Activated CD8-positive, alpha-beta memory T cell treated with anti-CD3 and anti-CD28 coated beads, Interleukin-2, amount 10 ng/mL, durations not matched to agents 7 days and 5 days (primary cell): ENCODE measurements around the gene MDN1. TPM values are rescaled to one million over a fixed set of nuclear protein-coding genes. Genes with fewer than 3 reads are reported as not detected.
"Not testable (repeated sequence)": the region's sequence is repeated elsewhere in the genome, so short reads cannot be mapped to it uniquely, and the experiment has no call there.

Experiments
- ATAC-seq: fragments of 150-1000 bp; cut with Tn5 transposase; one replicate; pipeline ENCODE4 v1.10.0; 2021; ENCODE audit warnings: moderate library complexity
- CTCF ChIA-PET: fragments of 350-600 bp; sonication (Branson Sonifier 250); formaldehyde crosslinking; loops from one replicate; lab custom pipeline; 2021; ENCODE audit warnings: antibody characterized with exemption; lab: Charles Lee
- DNase-seq: peaks from one replicate; pipeline ENCODE4 v3.0.0-alpha.2; 2020
- H3K27ac Mint-ChIP-seq: one replicate; pipeline ENCODE4 v1.8.0; 2021; ENCODE audit warnings: mild to moderate bottlenecking, mixed read lengths
- H3K27me3 Mint-ChIP-seq: one replicate; pipeline ENCODE4 v1.8.0; 2021; ENCODE audit warnings: mixed read lengths
- H3K36me3 Mint-ChIP-seq: one replicate; pipeline ENCODE4 v1.8.0; 2021; ENCODE audit warnings: mild to moderate bottlenecking, mixed read lengths
- H3K4me1 Mint-ChIP-seq: one replicate; pipeline ENCODE4 v1.8.0; 2021; ENCODE audit warnings: mixed read lengths
- H3K4me3 Mint-ChIP-seq: one replicate; pipeline ENCODE4 v1.8.0; 2021; ENCODE audit warnings: mild to moderate bottlenecking, moderate library complexity, mixed read lengths
- H3K9me3 Mint-ChIP-seq: one replicate; pipeline ENCODE4 v1.8.0; 2022; ENCODE audit warnings: low read depth, mixed read lengths
- total RNA-seq, 2 experiments: library from RNA; stranded (reverse); gene quantifications; one replicate each; pipeline ENCODE4 v1.2.3, GENCODE V29; 2021

The MDN1 gene
- total RNA-seq, 2 experiments from 2014 or later: 54.7 to 56.2 TPM

GRCh38 chr6:89731924-89732567 is 87.5 kb downstream of the MDN1 start:
- H3K9me3 Mint-ChIP-seq: no peaks in the 10 kb centered on the region
- no peaks in the 10 kb centered on the region for H3K4me1 Mint-ChIP-seq
- H3K4me3 Mint-ChIP-seq: no peak overlapping the region
- no peak for ATAC-seq
- H3K27me3 Mint-ChIP-seq: no peaks in the 10 kb centered on the region
- CTCF ChIA-PET: interaction anchor here (1.6 kb wide), 1 partner anchor 61 kb away, joined by 3 read pairs; no protein-coding TSS in a partner anchor
- DNase-seq: no peak
- peaks cover 47% of the 10 kb centered on the region for H3K36me3 Mint-ChIP-seq
- no peak overlapping the region for H3K27ac Mint-ChIP-seq

DNA sequence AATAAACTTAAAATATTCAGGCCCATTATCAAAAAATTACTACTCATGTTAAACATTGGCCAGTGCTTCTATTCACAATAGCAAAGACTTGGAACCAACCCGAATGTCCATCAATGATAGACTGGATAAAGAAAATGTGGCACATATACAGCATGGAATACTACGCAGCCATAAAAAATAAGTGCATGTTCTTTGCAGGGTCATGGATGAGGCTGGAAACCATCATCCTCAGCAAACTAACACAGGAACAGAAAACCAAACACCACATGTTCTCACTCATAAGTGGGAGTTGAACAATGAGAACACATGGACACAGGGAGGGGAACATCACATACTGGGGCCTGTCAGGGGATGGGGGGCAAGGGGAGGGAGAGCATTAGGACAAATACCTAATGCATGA is 88.3 kb downstream of the MDN1 start:
- DNase-seq, H3K4me1 Mint-ChIP-seq, H3K9me3 Mint-ChIP-seq, ATAC-seq, H3K4me3 Mint-ChIP-seq, H3K27me3 Mint-ChIP-seq, H3K27ac Mint-ChIP-seq: not testable (repeated sequence)
- peaks cover 49% of the 10 kb centered on the region for H3K36me3 Mint-ChIP-seq
- CTCF ChIA-PET: interaction anchor here (1.6 kb wide), 1 partner anchor 62 kb away, joined by 3 read pairs; no protein-coding TSS in a partner anchor

DNA sequence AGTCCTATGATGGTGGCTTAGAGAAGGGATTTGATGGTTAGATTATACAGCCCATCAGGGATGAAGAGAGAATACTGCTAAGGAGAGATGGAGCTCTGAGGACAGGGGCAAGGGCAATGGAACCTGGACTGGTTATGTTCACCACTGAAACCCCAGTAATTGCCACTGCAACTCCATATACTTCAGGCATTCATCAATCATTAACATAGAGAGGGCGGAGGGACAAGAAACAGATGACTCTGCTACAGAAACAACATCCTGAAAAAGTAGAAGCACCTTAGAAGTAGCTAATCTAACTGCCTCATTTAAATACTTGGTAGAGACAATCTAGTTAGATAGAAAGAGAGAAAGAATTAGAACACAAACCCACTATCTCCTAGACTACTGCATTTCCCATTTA is 89.8 kb downstream of the MDN1 start:
- Mint-ChIP-seq H3K4me1 (no peaks in the 10 kb centered on the region), H3K27me3 (no peaks in the 10 kb centered on the region), H3K4me3 (no peak overlapping the region), H3K27ac (no peak overlapping the region), H3K36me3 (peaks cover 55% of the 10 kb centered on the region), H3K9me3 (no peaks in the 10 kb centered on the region)
- ATAC-seq (no peak), DNase-seq (no peak)
- CTCF ChIA-PET: no interaction called here

GRCh38 chr6:89727501-89727900 is 92.1 kb downstream of the MDN1 start:
- Mint-ChIP-seq H3K9me3 (no peaks in the 10 kb centered on the region), H3K4me1 (no peaks in the 10 kb centered on the region), H3K27me3 (no peaks in the 10 kb centered on the region), H3K4me3 (no peak overlapping the region), H3K27ac (no peak overlapping the region), H3K36me3 (peaks cover 57% of the 10 kb centered on the region)
- ATAC-seq (no peak), DNase-seq (no peak)
- CTCF ChIA-PET: interaction anchor here (1.0 kb wide), 1 partner anchor 20 kb away, joined by 3 read pairs; no protein-coding TSS in a partner anchor

DNA sequence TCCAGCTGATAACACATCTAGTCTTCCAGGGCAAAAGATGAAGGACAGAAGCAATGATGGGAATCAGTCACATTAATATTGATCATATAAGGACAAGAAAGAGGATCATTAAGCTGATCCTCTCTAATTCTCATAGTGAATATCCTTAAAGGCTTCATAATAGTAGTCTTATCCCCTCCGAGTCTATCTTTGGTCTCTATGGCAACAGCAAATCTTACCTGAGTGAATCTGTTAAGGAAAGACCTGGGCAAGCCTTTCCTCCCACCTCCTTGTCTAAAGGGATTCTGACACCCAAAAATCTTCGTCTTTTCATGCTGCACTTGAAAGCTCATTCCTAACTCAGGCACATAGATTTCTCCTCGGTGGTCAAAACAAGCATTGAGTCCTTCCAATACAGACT is 94.6 kb downstream of the MDN1 start:
- H3K4me3 Mint-ChIP-seq: no peak overlapping the region
- no peak overlapping the region for H3K27ac Mint-ChIP-seq
- CTCF ChIA-PET: no interaction called here
- H3K4me1 Mint-ChIP-seq: no peaks in the 10 kb centered on the region
- H3K27me3 Mint-ChIP-seq: no peaks in the 10 kb centered on the region
- H3K36me3 Mint-ChIP-seq: peaks cover 40% of the 10 kb centered on the region
- DNase-seq: no peak
- H3K9me3 Mint-ChIP-seq: no peaks in the 10 kb centered on the region
- no peak for ATAC-seq

- DNase-seq: no peak
- Mint-ChIP-seq H3K4me1 (no peaks in the 10 kb centered on the region), H3K27ac (no peak overlapping the region), H3K27me3 (no peaks in the 10 kb centered on the region), H3K36me3 (peaks cover 35% of the 10 kb centered on the region), H3K4me3 (no peak overlapping the region), H3K9me3 (no peaks in the 10 kb centered on the region)
- CTCF ChIA-PET: no interaction called here
- no peak for ATAC-seq
Observed at GRCh38 chr6:89723046-89723445, 96.5 kb downstream of the MDN1 start.

- no peaks in the 10 kb centered on the region for H3K4me1 Mint-ChIP-seq
- no peaks in the 10 kb centered on the region for H3K9me3 Mint-ChIP-seq
- peaks cover 36% of the 10 kb centered on the region for H3K36me3 Mint-ChIP-seq
- no peak for ATAC-seq
- CTCF ChIA-PET: no interaction called here
- H3K27ac Mint-ChIP-seq: no peak overlapping the region
- DNase-seq: no peak
- no peaks in the 10 kb centered on the region for H3K27me3 Mint-ChIP-seq
- H3K4me3 Mint-ChIP-seq: no peak overlapping the region
Observed at GRCh38 chr6:89716532-89716931, 103.1 kb downstream of the MDN1 start.

GRCh38 chr6:89711801-89712200 is 107.8 kb downstream of the MDN1 start:
- Mint-ChIP-seq H3K36me3 (peaks cover 56% of the 10 kb centered on the region), H3K9me3 (no peaks in the 10 kb centered on the region), H3K4me1 (peaks cover 4% of the 10 kb centered on the region), H3K27ac (no peak overlapping the region), H3K27me3 (no peaks in the 10 kb centered on the region), H3K4me3 (no peak overlapping the region)
- ATAC-seq (no peak), DNase-seq (no peak)
- CTCF ChIA-PET: no interaction called here

DNA sequence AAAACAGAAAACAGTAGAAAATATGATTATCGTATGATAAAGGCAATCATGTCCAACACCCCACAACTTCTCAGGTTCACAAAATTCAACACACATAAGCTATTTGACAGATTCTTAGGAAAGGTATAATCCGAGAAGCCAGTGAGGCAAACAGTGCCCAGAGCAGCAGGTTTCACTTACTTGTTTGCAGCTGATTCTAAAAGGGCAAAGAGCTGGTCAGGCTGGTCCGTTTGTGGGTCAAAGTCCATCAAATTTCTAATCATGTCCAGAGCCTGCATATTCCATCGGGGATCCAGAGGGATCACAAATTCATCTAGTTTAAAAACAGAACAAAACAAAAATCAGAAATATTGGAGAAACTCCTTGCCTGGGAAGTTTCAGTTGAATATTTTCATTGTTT is 111.3 kb downstream of the MDN1 start:
- ATAC-seq (no peak), DNase-seq (no peak)
- Mint-ChIP-seq H3K36me3 (peaks cover 51% of the 10 kb centered on the region), H3K4me1 (peaks cover 4% of the 10 kb centered on the region), H3K9me3 (no peaks in the 10 kb centered on the region), H3K27me3 (no peaks in the 10 kb centered on the region), H3K4me3 (no peak overlapping the region), H3K27ac (no peak overlapping the region)
- CTCF ChIA-PET: no interaction called here

GRCh38 chr6:89707766-89708165 is 111.8 kb downstream of the MDN1 start:
- CTCF ChIA-PET: no interaction called here
- no peak for DNase-seq
- peaks cover 48% of the 10 kb centered on the region for H3K36me3 Mint-ChIP-seq
- ATAC-seq: no peak
- H3K4me3 Mint-ChIP-seq: no peak overlapping the region
- H3K27me3 Mint-ChIP-seq: no peaks in the 10 kb centered on the region
- H3K27ac Mint-ChIP-seq: peak overlapping the region; percentile 1
- no peaks in the 10 kb centered on the region for H3K9me3 Mint-ChIP-seq
- H3K4me1 Mint-ChIP-seq: peaks cover 4% of the 10 kb centered on the region

- Mint-ChIP-seq H3K4me3 (no peak overlapping the region), H3K36me3 (peaks cover 43% of the 10 kb centered on the region), H3K27me3 (no peaks in the 10 kb centered on the region), H3K4me1 (peaks cover 4% of the 10 kb centered on the region), H3K27ac (peak overlapping the region; percentile 41), H3K9me3 (no peaks in the 10 kb centered on the region)
- ATAC-seq: no peak
- CTCF ChIA-PET: no interaction called here
- no peak for DNase-seq
Observed at GRCh38 chr6:89706121-89706520, 113.5 kb downstream of the MDN1 start.

DNA sequence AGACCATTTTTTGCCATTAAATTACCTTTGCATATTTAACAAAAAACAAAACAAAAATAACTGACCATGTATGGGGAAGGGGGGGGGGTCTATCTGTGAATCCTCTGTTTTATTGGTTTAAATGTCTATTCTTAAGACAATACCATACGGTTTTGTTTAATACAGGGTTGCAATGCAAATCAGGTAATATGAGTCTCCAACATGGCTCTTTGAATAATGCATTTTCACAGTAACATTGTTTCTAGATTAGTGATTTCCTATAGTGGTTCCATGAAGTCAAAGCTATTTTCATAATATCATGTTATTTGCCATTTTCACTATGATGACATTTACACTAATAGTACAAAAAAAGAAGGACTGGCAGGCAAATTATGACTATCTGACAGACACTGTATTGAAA is 116.3 kb downstream of the MDN1 start:
- Mint-ChIP-seq H3K4me3 (no peak overlapping the region), H3K9me3 (no peaks in the 10 kb centered on the region), H3K36me3 (peaks cover 34% of the 10 kb centered on the region), H3K4me1 (peaks cover 4% of the 10 kb centered on the region), H3K27me3 (no peaks in the 10 kb centered on the region), H3K27ac (no peak overlapping the region)
- DNase-seq (no peak), ATAC-seq (no peak)
- CTCF ChIA-PET: interaction anchor here (0.8 kb wide), 1 partner anchor 42 kb away, joined by 3 read pairs; no protein-coding TSS in a partner anchor

- peaks cover 28% of the 10 kb centered on the region for H3K36me3 Mint-ChIP-seq
- no peaks in the 10 kb centered on the region for H3K9me3 Mint-ChIP-seq
- H3K4me3 Mint-ChIP-seq: no peak overlapping the region
- ATAC-seq: no peak
- peaks cover 4% of the 10 kb centered on the region for H3K4me1 Mint-ChIP-seq
- H3K27ac Mint-ChIP-seq: no peak overlapping the region
- CTCF ChIA-PET: no interaction called here
- H3K27me3 Mint-ChIP-seq: no peaks in the 10 kb centered on the region
- no peak for DNase-seq
Observed at GRCh38 chr6:89702349-89702748, 117.2 kb downstream of the MDN1 start.

GRCh38 chr6:89695667-89696066 is 123.9 kb downstream of the MDN1 start:
- H3K27me3 Mint-ChIP-seq: no peaks in the 10 kb centered on the region
- peaks cover 10% of the 10 kb centered on the region for H3K4me1 Mint-ChIP-seq
- CTCF ChIA-PET: no interaction called here
- no peaks in the 10 kb centered on the region for H3K9me3 Mint-ChIP-seq
- DNase-seq (no peak), ATAC-seq (no peak)
- H3K4me3 Mint-ChIP-seq: no peak overlapping the region
- no peak overlapping the region for H3K27ac Mint-ChIP-seq
- H3K36me3 Mint-ChIP-seq: peaks cover 33% of the 10 kb centered on the region
